Measurements from ENCODE around the gene CTNNA3. TPM values are rescaled to one million over a fixed set of nuclear protein-coding genes. Genes with fewer than 3 reads are reported as not detected.

Gene CTNNA3
- total RNA-seq, 1 donor from 2014 or later, result 159 TPM

DNA sequence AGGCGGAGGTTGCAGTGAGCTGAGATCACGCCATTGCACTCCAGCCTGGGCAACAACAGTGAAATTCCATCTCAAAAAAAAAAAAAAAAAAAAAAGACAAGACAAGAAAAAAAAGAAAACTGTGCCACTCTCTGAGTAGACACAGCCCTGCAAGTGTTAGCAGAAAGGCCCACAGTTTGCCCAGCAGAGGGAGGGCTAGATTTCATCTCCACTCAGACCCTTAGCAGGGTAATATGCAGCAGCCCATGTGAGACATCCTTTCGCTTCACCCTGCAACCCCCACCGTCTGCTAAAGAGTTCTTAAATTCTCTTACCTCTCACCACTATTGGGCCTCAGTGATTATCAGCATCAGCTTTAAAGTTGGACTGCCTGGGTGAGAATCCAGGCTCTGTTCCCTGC is 38.2 kb downstream of the CTNNA3 start:
- Histone ChIP-seq H3K27ac (replicated peaks) (no peak overlapping the region), H3K27me3 (ENCODE audit: low read depth) (no peaks in the 10 kb centered on the region), H3K4me1 (peaks cover 25% of the 10 kb centered on the region), H3K36me3 (no peaks in the 10 kb centered on the region), H3K9me3 (replicated peaks) (no peaks in the 10 kb centered on the region), H3K4me3 (no peak overlapping the region)
- TF ChIP-seq, protein P1, sequence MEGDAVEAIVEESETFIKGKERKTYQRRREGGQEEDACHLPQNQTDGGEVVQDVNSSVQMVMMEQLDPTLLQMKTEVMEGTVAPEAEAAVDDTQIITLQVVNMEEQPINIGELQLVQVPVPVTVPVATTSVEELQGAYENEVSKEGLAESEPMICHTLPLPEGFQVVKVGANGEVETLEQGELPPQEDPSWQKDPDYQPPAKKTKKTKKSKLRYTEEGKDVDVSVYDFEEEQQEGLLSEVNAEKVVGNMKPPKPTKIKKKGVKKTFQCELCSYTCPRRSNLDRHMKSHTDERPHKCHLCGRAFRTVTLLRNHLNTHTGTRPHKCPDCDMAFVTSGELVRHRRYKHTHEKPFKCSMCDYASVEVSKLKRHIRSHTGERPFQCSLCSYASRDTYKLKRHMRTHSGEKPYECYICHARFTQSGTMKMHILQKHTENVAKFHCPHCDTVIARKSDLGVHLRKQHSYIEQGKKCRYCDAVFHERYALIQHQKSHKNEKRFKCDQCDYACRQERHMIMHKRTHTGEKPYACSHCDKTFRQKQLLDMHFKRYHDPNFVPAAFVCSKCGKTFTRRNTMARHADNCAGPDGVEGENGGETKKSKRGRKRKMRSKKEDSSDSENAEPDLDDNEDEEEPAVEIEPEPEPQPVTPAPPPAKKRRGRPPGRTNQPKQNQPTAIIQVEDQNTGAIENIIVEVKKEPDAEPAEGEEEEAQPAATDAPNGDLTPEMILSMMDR (IDR thresholded peaks at IDR 0.05; ENCODE audit: borderline replicate concordance), result peak; percentile 25
- intact Hi-C loops (cut with micrococcal nuclease), result no loop called here
- DNase-seq, result no peak

DNA sequence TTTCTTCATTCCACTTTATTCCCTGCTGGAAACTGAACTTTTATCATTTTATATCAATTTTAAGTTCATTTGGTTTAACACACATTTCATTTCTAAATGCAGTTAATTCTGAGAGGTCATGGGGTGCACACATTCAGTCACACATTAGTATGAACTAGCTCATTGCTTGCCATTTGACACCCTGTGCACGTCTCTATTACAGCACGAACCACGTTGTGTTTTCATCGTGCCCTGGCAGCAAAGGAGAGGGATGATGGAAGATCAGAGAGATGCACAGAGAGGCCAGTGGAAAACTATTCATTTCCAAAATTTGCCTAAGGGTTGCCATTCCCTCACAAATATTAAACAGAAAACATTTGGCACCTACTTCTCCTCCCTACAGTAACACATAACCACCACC is 45.4 kb downstream of the CTNNA3 start:
- Histone ChIP-seq H3K27me3 (ENCODE audit: low read depth) (no peaks in the 10 kb centered on the region), H3K36me3 (no peaks in the 10 kb centered on the region), H3K4me1 (peaks cover 7% of the 10 kb centered on the region), H3K4me3 (no peak overlapping the region), H3K9me3 (replicated peaks) (no peaks in the 10 kb centered on the region), H3K27ac (replicated peaks) (no peak overlapping the region)
- TF ChIP-seq, protein P1 (IDR thresholded peaks at IDR 0.05; ENCODE audit: borderline replicate concordance), result no peak
- intact Hi-C loops (cut with micrococcal nuclease), result no loop called here
- DNase-seq, result no peak

DNA sequence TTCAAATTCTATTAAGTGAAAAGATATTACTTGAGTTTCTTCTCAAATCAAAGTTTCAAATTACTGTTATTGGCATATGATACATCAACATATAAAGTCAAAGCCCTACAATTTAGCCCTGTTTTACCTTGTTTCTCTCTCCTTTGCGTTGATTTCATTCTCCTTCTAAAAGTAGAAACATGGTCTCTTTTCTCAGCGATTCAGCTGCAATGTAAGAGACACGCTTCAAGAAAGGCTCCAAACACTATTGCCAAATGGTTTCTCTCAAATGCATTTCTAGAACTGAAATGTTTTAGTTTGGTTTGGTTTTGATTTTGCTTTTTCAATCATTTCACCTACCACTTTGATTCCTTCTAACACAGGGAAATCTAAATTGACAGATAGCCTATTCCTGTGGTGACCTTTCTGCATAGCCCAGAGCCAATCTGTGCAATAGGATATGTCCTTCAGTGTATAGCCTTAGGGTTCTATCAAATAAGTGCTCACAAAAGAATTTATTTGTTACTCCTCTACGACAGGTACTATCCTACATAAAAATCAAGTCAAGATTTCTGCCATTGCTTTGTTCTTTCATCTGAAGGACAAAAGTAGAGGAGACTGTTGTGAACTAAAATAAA is 47.3 kb downstream of the CTNNA3 start:
- Histone ChIP-seq H3K9me3 (replicated peaks) (no peaks in the 10 kb centered on the region), H3K36me3 (no peaks in the 10 kb centered on the region), H3K4me1 (peaks cover 7% of the 10 kb centered on the region), H3K27ac (replicated peaks) (no peak overlapping the region), H3K4me3 (no peak overlapping the region), H3K27me3 (ENCODE audit: low read depth) (no peaks in the 10 kb centered on the region)
- no peak for DNase-seq
- TF ChIP-seq, protein P1 (IDR thresholded peaks at IDR 0.05; ENCODE audit: borderline replicate concordance), result no peak
- intact Hi-C loops (cut with micrococcal nuclease), result no loop called here

DNA sequence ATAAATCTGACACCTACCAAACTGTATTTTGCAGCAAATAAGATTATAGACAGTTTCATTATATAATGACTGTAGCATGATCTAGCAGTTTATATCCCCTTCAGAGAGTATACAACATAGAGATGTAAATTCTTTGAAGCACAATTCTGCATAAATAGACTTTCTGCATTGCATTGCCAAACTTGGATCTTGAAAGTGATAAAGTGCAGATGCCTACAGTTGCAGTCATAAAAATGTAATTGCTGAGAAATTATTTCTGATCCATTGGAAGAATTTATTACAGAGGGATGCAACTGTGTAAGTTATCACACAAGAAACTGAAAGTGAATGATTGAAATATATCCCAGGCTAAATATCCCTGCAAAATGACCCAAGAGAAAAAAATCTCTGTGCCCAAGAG is 65.1 kb downstream of the CTNNA3 start:
- Histone ChIP-seq H3K4me1 (peaks cover 4% of the 10 kb centered on the region), H3K36me3 (no peaks in the 10 kb centered on the region), H3K9me3 (replicated peaks) (peaks cover 4% of the 10 kb centered on the region), H3K4me3 (no peak overlapping the region), H3K27ac (replicated peaks) (no peak overlapping the region), H3K27me3 (ENCODE audit: low read depth) (no peaks in the 10 kb centered on the region)
- intact Hi-C loops (cut with micrococcal nuclease), result no loop called here
- TF ChIP-seq, protein P1 (IDR thresholded peaks at IDR 0.05; ENCODE audit: borderline replicate concordance), result no peak
- no peak for DNase-seq

DNA sequence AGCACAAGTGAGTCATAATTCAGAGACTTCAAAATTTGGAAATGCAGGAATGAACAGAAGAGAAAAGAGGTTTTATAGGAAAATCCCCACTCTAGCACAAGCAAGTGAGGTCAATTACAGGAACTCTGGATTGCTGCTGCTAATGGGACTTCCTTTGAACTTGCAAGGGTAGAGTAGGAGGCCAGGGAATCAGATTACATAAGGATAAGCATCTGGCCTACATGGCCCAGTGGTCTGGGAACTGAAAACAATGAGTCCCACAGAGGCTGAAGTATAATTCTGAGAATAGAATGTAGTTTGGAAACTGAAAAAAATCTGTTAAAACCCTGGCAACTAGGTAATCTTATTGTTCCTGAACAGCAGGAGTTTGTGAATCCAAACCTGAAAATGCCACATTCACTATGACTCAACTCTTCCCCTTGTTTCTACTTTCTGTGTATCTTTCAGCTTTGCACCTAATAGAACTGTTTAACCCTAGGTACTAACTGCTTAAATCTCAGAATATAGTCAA is 66.5 kb downstream of the CTNNA3 start:
- no peak for DNase-seq
- Histone ChIP-seq H3K27me3 (ENCODE audit: low read depth) (no peaks in the 10 kb centered on the region), H3K4me3 (no peak overlapping the region), H3K27ac (replicated peaks) (no peak overlapping the region), H3K9me3 (replicated peaks) (no peaks in the 10 kb centered on the region), H3K36me3 (no peaks in the 10 kb centered on the region), H3K4me1 (peaks cover 11% of the 10 kb centered on the region)
- TF ChIP-seq, protein P1 (IDR thresholded peaks at IDR 0.05; ENCODE audit: borderline replicate concordance), result no peak
- intact Hi-C loops (cut with micrococcal nuclease), result no loop called here
